ENCODE measurements around the gene ADGRG4.

The ADGRG4 gene

GRCh38 chrX:136268051-136269048 lies 32.4 kb upstream of the ADGRG4 start:
- 0 out of 2 replicates have a peak, but pooled peaks cover 3% of the 10 kb centered on the region for H3K4me1 ChIP-seq (ENCODE audit: control insufficient read depth, insufficient read depth, low read length)
- no peaks in the 10 kb centered on the region for H3K9me3 ChIP-seq (ENCODE audit: control insufficient read depth, insufficient read depth, low read depth, low read length)
- POLR2A ChIA-PET, result no interaction called here
- H3K4me3 ChIP-seq (ENCODE audit: low read depth, low read length), result no peak overlapping the region
- no peak overlapping the region for H3K27ac ChIP-seq (ENCODE audit: extremely low read depth, low read depth, low read length)
- no peak for TF ChIP-seq HOXD13 (CRISPR knock-in tag; IDR thresholded peaks at IDR 0.05; ENCODE audit: borderline replicate concordance)
- TF ChIP-seq SCRT2 (tag by site-specific recombination; IDR thresholded peaks at IDR 0.05), result 0 out of 2 replicates have a peak, but pooled peaks have one; percentile 30
- TF ChIP-seq KLF17 (tag by site-specific recombination; IDR thresholded peaks at IDR 0.05), result no peak
- 0 out of 2 replicates have a peak, but pooled peaks have one; percentile 25 for TF ChIP-seq ZBTB17 (tag by site-specific recombination; IDR thresholded peaks at IDR 0.05)
- TF ChIP-seq ZNF2 (tag by site-specific recombination; IDR thresholded peaks at IDR 0.05), result 0 out of 2 replicates have a peak, but pooled peaks have one; percentile 38
- peak; percentile 47; the same call in 1 of the 2 replicates for TF ChIP-seq ZEB2 (tag by site-specific recombination; IDR thresholded peaks at IDR 0.05)
- TF ChIP-seq ZNF335 (tag by site-specific recombination; conservative IDR thresholded peaks at IDR 0.05), result peak; percentile 52; the same call in 1 of the 2 replicates
- peak; percentile 98 for TF ChIP-seq ZNF654 (tag by site-specific recombination; IDR thresholded peaks at IDR 0.05; ENCODE audit: low read depth)
- TF ChIP-seq CTCF (tag by site-specific recombination; IDR thresholded peaks at IDR 0.05), result peak; percentile 53; the same call in 1 of the 2 replicates
- no peaks in the 10 kb centered on the region for H3K36me3 ChIP-seq (ENCODE audit: control insufficient read depth in 2 of 2, insufficient read depth in 1 of 2, low read length in 2 of 2)
- CTCF ChIA-PET, result interaction anchor here (0.6 to 4.3 kb wide), 41 partner anchors 8 to 720 kb away, joined by 3 to 96 read pairs (median 4); partner anchors contain the start of gene MMGT1

- H3K27ac ChIP-seq (ENCODE audit: extremely low read depth, low read depth, low read length), result no peak overlapping the region
- H3K4me3 ChIP-seq (ENCODE audit: low read depth, low read length), result no peak overlapping the region
- no peaks in the 10 kb centered on the region for H3K36me3 ChIP-seq (ENCODE audit: control insufficient read depth in 2 of 2, insufficient read depth in 1 of 2, low read length in 2 of 2)
- ChIA-PET POLR2A (no interaction called here), CTCF (interaction anchor here (0.6 to 4.3 kb wide), 10 partner anchors 10 to 595 kb away, joined by 3 to 96 read pairs (median 6); no protein-coding TSS in a partner anchor)
- no peak for TF ChIP-seq ZNF473 (tag by site-specific recombination; IDR thresholded peaks at IDR 0.05)
- H3K9me3 ChIP-seq (ENCODE audit: control insufficient read depth, insufficient read depth, low read depth, low read length), result no peaks in the 10 kb centered on the region
- 0 out of 2 replicates have a peak, but pooled peaks cover 3% of the 10 kb centered on the region for H3K4me1 ChIP-seq (ENCODE audit: control insufficient read depth, insufficient read depth, low read length)
Observed at GRCh38 chrX:136269921-136270320, 30.8 kb upstream of the ADGRG4 start.

GRCh38 chrX:136271300-136271699 lies 29.5 kb upstream of the ADGRG4 start:
- Histone ChIP-seq H3K27ac (ENCODE audit: extremely low read depth, low read depth, low read length) (no peak overlapping the region), H3K9me3 (ENCODE audit: control insufficient read depth, insufficient read depth, low read depth, low read length) (no peaks in the 10 kb centered on the region), H3K4me3 (ENCODE audit: low read depth, low read length) (no peak overlapping the region), H3K4me1 (ENCODE audit: control insufficient read depth, insufficient read depth, low read length) (0 out of 2 replicates have a peak, but pooled peaks cover 3% of the 10 kb centered on the region), H3K36me3 (ENCODE audit: control insufficient read depth in 2 of 2, insufficient read depth in 1 of 2, low read length in 2 of 2) (no peaks in the 10 kb centered on the region)
- ChIA-PET POLR2A (no interaction called here), CTCF (interaction anchor here (0.6 to 1.6 kb wide), 11 partner anchors 10 to 1892 kb away, joined by 3 to 7 read pairs (median 4); no protein-coding TSS in a partner anchor)
- no peak for TF ChIP-seq ZNF112 (tag by site-specific recombination; IDR thresholded peaks at IDR 0.05)
- TF ChIP-seq ZNF558 (tag by site-specific recombination; IDR thresholded peaks at IDR 0.05), result no peak
- TF ChIP-seq ZSCAN23 (tag by site-specific recombination; IDR thresholded peaks at IDR 0.05), result no peak
- no peak for TF ChIP-seq ZNF837 (tag by site-specific recombination; IDR thresholded peaks at IDR 0.05)

All from HEK293 (cell line).